ENCODE data around the gene LEF1. TPM values are rescaled to one million over a fixed set of nuclear protein-coding genes. Genes with fewer than 3 reads are reported as not detected.
A peak's percentile ranks its signal among the peaks of the same experiment; 100 is the strongest.

The LEF1 gene
- total and polyA plus RNA-seq, 2 donors from 2014 or later = 5.1 to 14.5 TPM

GRCh38 chr4:108054025-108054638 is 114.6 kb downstream of the LEF1 start:
- Histone ChIP-seq H3K4me1 (ENCODE audit: control insufficient read depth in 2 of 3, insufficient read depth in 2 of 3, low read depth in 1 of 3, low read length in 3 of 3) (peaks cover 0 to 19% (median 0%) of the 10 kb centered on the region in 3 donors), H3K36me3 (ENCODE audit: control insufficient read depth in 2 of 3, insufficient read depth in 3 of 3, low read length in 3 of 3) (no peaks in the 10 kb centered on the region), H3K27me3 (ENCODE audit: control insufficient read depth, insufficient read depth, low read length) (no peaks in the 10 kb centered on the region), H3K27ac (ENCODE audit: low read depth in 2 of 2, low read length in 2 of 2) (no peak overlapping the region), H3K9ac (ENCODE audit: low read length in 3 of 3) (no peak overlapping the region), H3K4me3 (ENCODE audit: low read length in 3 of 3) (no peak overlapping the region), H3K9me3 (ENCODE audit: control insufficient read depth in 2 of 3, insufficient read depth in 1 of 3, low read length in 3 of 3) (no peaks in the 10 kb centered on the region)
- intact Hi-C loops (cut with DNase I) = no loop called here
- TF ChIP-seq CTCF (IDR thresholded peaks at IDR 0.05; ENCODE audit: borderline replicate concordance, extremely low read depth, insufficient read depth) = no peak
- no peak for FAIRE-seq
- no peak for DNase-seq

GRCh38 chr4:108053251-108053711 is 115.5 kb downstream of the LEF1 start:
- no peak overlapping the region for H3K9ac ChIP-seq (ENCODE audit: low read length in 3 of 3)
- DNase-seq (no peak), FAIRE-seq (no peak)
- no peaks in the 10 kb centered on the region for H3K36me3 ChIP-seq (ENCODE audit: control insufficient read depth in 2 of 3, insufficient read depth in 3 of 3, low read length in 3 of 3)
- H3K27me3 ChIP-seq (ENCODE audit: control insufficient read depth, insufficient read depth, low read length) = no peaks in the 10 kb centered on the region
- no peak for TF ChIP-seq CTCF (IDR thresholded peaks at IDR 0.05; ENCODE audit: borderline replicate concordance, extremely low read depth, insufficient read depth)
- H3K9me3 ChIP-seq (ENCODE audit: control insufficient read depth in 2 of 3, insufficient read depth in 1 of 3, low read length in 3 of 3) = no peaks in the 10 kb centered on the region
- H3K4me1 ChIP-seq (ENCODE audit: control insufficient read depth in 2 of 3, insufficient read depth in 2 of 3, low read depth in 1 of 3, low read length in 3 of 3) = peaks cover 0 to 19% (median 0%) of the 10 kb centered on the region in 3 donors
- no peak overlapping the region for H3K4me3 ChIP-seq (ENCODE audit: low read length in 3 of 3)
- intact Hi-C loops (cut with DNase I) = no loop called here
- H3K27ac ChIP-seq (ENCODE audit: low read depth in 2 of 2, low read length in 2 of 2) = peak overlapping the region in 1 of 2 donors; percentile 20

- TF ChIP-seq CTCF (IDR thresholded peaks at IDR 0.05; ENCODE audit: borderline replicate concordance, extremely low read depth, insufficient read depth) = no peak
- H3K27me3 ChIP-seq (ENCODE audit: control insufficient read depth, insufficient read depth, low read length) = no peaks in the 10 kb centered on the region
- no peaks in the 10 kb centered on the region for H3K9me3 ChIP-seq (ENCODE audit: control insufficient read depth in 2 of 3, insufficient read depth in 1 of 3, low read length in 3 of 3)
- no peak for FAIRE-seq
- H3K9ac ChIP-seq (ENCODE audit: low read length in 3 of 3) = no peak overlapping the region
- H3K36me3 ChIP-seq (ENCODE audit: control insufficient read depth in 2 of 3, insufficient read depth in 3 of 3, low read length in 3 of 3) = no peaks in the 10 kb centered on the region
- H3K4me3 ChIP-seq (ENCODE audit: low read length in 3 of 3) = no peak overlapping the region
- intact Hi-C loops (cut with DNase I) = no loop called here
- peaks cover 0 to 19% (median 0%) of the 10 kb centered on the region in 3 donors for H3K4me1 ChIP-seq (ENCODE audit: control insufficient read depth in 2 of 3, insufficient read depth in 2 of 3, low read depth in 1 of 3, low read length in 3 of 3)
- DNase-seq = peak in 4 of 5 donors; percentile 55 to 84 (median 70)
- no peak overlapping the region for H3K27ac ChIP-seq (ENCODE audit: low read depth in 2 of 2, low read length in 2 of 2)
Measured at GRCh38 chr4:108052558-108053120, 116.1 kb downstream of the LEF1 start.

Data from kidney (tissue), 14 donors.